PFSK-1 (cell line): ENCODE measurements around the gene PCDHGA8.

Experiments
- FOXP2 ChIP-seq: optimal IDR thresholded peaks from 2 replicates; pipeline ENCODE3; 2011; ENCODE audit warnings: borderline replicate concordance, control low read depth, inconsistent platforms; ENCODE audit not compliant: insufficient read depth; ENCODE audit errors: extremely low read length, extremely low read depth
- POLR2AphosphoS5 ChIP-seq: IDR thresholded peaks from 2 replicates; pipeline ENCODE4 v1.6.1; 2012; ENCODE audit warnings: low read depth, mild to moderate bottlenecking, control low read depth, low read length, moderate library complexity
- TAF1 ChIP-seq: IDR thresholded peaks from 2 replicates; pipeline ENCODE4 v1.6.1; 2012; ENCODE audit warnings: low read length, control low read depth, borderline replicate concordance; ENCODE audit not compliant: insufficient read depth

GRCh38 chr5:141355641-141356040 lies 36.8 kb upstream of the PCDHGA8 start:
- TF ChIP-seq TAF1 (no peak), POLR2AphosphoS5 (no peak), FOXP2 (no peak)
